ENCODE results near the gene B9D2. TPM values are rescaled to one million over a fixed set of nuclear protein-coding genes. Genes with fewer than 3 reads are reported as not detected.

B9D2 gene
- polyA plus RNA-seq, 3 donors: 5.8 to 10.4 (median 9.4) TPM

- no peak for DNase-seq (ENCODE audit: extremely low read depth in 1 of 11, low read depth in 9 of 11, low spot score in 4 of 11)
These were observed 57.8 kb downstream of the B9D2 start for GRCh38 chr19:41305927-41306793.

- no peak for DNase-seq (ENCODE audit: extremely low read depth in 1 of 11, low read depth in 9 of 11, low spot score in 4 of 11)
These were observed 59.1 kb downstream of the B9D2 start for GRCh38 chr19:41304706-41305483.

Other genes starting within 250 kb of the B9D2 start
- gene CYP2F1, start 249.7 kb downstream of the B9D2 start, polyA plus RNA-seq (ENCODE audit: insufficient read length in 3 of 3): under 1 TPM in 1 of 3 donors, not detected in 2; 0.33 TPM
- under 1 TPM; 0.25 to 0.86 (median 0.82) TPM for gene CYP2S1, start 170.9 kb downstream of the B9D2 start, polyA plus RNA-seq (ENCODE audit: insufficient read length in 3 of 3)
- 10 to 100 TPM; 31.6 to 37.6 (median 34.5) TPM for gene AXL, start 144.9 kb downstream of the B9D2 start, polyA plus RNA-seq (ENCODE audit: insufficient read length in 3 of 3)
- 100 to 1,000 TPM; 200 to 215 (median 202) TPM for gene HNRNPUL1, start 99.8 kb downstream of the B9D2 start, polyA plus RNA-seq (ENCODE audit: insufficient read length in 3 of 3)
- 10 to 100 TPM; 30.9 to 37.8 (median 32.5) TPM for gene CCDC97, start 54.0 kb downstream of the B9D2 start, polyA plus RNA-seq (ENCODE audit: insufficient read length in 3 of 3)
- gene TGFB1, start 10.2 kb downstream of the B9D2 start, polyA plus RNA-seq (ENCODE audit: insufficient read length in 3 of 3): 10 to 100 TPM; 24.4 to 35.0 (median 32.8) TPM
- 10 to 100 TPM; 13.2 to 27.3 (median 13.6) TPM for gene TMEM91, start 12.4 kb upstream of the B9D2 start, polyA plus RNA-seq (ENCODE audit: insufficient read length in 3 of 3)
- 10 to 100 TPM; 16.8 to 20.1 (median 17.4) TPM for gene EXOSC5, start 33.2 kb upstream of the B9D2 start, polyA plus RNA-seq (ENCODE audit: insufficient read length in 3 of 3)
- 10 to 100 TPM; 28.6 to 45.9 (median 43.9) TPM for gene BCKDHA, start 33.7 kb upstream of the B9D2 start, polyA plus RNA-seq (ENCODE audit: insufficient read length in 3 of 3)
- gene B3GNT8, start 63.2 kb upstream of the B9D2 start, polyA plus RNA-seq (ENCODE audit: insufficient read length in 3 of 3): 1 to 10 TPM; 2.1 to 3.9 (median 3.3) TPM
- gene DMAC2, start 75.8 kb upstream of the B9D2 start, polyA plus RNA-seq (ENCODE audit: insufficient read length in 3 of 3): 10 to 100 TPM; 50.5 to 73.2 (median 59.1) TPM
- gene ERICH4, start 79.0 kb upstream of the B9D2 start, polyA plus RNA-seq (ENCODE audit: insufficient read length in 3 of 3): 1 to 10 TPM; 4.2 to 7.2 (median 6.2) TPM
- 1 to 10 TPM; 1.3 to 1.8 (median 1.4) TPM for gene CEACAM21, start 212.0 kb upstream of the B9D2 start, polyA plus RNA-seq (ENCODE audit: insufficient read length in 3 of 3)